HG03175 (cell line): ENCODE measurements around the gene BCL2L13.
A peak's percentile ranks its signal among the peaks of the same experiment; 100 is the strongest.
"Not testable (repeated sequence)": the region's sequence is repeated elsewhere in the genome, so short reads cannot be mapped to it uniquely, and the experiment has no call there.

Experiments used
- ATAC-seq: cut with Tn5 transposase; IDR thresholded peaks from one replicate; pipeline ENCODE4 v1.9.1; 2021; ENCODE audit warnings: mild to moderate bottlenecking, moderate library complexity; ENCODE audit not compliant: unreplicated experiment

The BCL2L13 gene

DNA sequence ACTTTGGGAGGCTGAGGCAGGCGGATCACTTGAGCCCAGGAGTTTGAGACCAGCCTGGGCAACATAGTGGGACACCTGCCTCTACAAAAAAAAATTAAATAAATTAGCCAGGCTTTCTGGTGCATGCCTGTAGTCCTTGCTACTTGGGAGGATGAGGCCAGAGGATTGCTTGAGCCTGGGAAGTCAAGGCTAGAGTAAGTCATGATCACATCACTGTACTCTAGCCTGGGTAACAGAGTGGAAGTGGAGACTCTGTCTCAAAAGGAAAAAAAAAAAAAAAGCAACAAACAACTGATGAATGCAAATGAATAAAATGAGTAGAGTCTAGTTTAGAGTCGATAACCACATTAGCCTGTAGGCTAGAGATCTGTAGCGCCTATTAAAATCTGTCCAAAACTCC, 3.9 kb upstream of the BCL2L13 start:
- ATAC-seq: no peak

GRCh38 chr22:17636850-17637249, 1.7 kb upstream of the BCL2L13 start:
- ATAC-seq: not testable (repeated sequence)

- ATAC-seq: no peak
Measured at GRCh38 chr22:17637490-17638181, 921 bp upstream of the BCL2L13 start.

DNA sequence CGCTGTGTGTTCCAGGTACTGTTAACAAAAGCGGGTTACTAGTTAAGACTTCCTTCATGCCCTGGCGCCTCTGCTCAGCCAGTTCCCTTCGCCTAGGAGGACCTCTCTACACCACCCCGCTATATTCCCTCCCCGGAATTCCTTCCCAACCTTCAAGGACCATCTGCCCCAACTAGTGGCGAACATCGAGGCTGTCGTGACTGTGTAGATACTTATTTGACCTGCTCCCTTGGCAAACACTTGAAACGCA, 450 bp upstream of the BCL2L13 start:
- peak; percentile 11 for ATAC-seq

GRCh38 chr22:17639247-17639741, 737 bp downstream of the BCL2L13 start:
- no peak for ATAC-seq

DNA sequence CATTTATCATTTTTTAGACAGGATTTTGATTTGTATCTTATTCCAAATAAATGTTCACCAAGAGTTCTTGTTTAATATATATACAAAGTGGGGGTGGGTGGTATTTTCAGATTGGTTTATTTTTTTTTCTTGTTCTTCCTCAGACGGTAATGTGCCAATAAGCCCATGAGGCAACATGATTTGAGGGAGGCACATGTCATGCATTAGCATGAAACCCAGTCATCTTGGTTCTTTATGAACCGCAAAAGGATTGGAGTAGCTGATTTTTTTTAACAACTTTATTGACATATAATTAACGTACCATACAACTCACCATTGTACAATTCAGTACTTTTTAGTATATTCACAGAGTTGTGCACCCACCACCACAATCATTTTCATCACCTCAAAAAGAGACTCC, 2.7 kb downstream of the BCL2L13 start:
- ATAC-seq: no peak

GRCh38 chr22:17642357-17642756, 3.8 kb downstream of the BCL2L13 start:
- ATAC-seq: not testable (repeated sequence)

GRCh38 chr22:17647452-17647851, 8.9 kb downstream of the BCL2L13 start:
- ATAC-seq: no peak

DNA sequence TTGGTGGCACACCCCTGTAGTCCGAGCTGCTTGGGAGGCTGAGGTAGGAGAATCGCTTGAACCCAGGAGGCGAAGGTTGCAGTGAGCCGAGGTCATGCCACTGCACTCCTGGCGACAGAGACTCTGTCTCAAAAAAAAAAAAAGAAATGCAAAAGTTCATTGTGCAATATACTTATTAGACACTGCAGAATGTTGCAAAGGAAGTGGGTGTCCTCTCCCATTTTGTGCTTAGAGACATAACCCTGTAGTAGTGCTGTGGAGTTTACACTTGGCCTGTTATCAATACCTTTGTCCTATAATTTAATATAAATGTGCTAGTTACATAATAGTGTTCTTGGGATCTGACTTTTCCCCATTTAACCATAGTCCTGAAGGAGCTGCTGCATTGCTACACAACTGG, 9.4 kb downstream of the BCL2L13 start:
- no peak for ATAC-seq

DNA sequence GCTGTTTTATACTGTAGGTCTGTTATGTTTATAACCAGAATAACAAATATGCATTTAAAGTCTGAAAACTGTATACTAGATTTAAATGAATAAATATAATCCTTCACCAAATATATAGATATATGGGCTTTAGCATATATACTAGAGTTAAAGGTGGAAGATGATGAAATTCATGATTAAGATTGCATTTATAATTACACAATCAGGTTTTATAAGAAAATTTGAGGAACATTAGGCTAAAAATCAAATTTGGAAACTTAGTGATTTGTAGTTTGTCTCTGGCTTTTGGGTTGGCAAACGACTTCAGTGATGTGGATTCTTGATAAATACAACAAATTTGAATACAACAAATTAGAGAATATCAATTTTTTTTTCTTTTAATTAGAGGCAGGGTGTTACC, 10.0 kb downstream of the BCL2L13 start:
- ATAC-seq: no peak

- no peak for ATAC-seq
Measured at GRCh38 chr22:17655289-17655688, 16.7 kb downstream of the BCL2L13 start.

GRCh38 chr22:17656870-17657395, 18.4 kb downstream of the BCL2L13 start:
- ATAC-seq: no peak

GRCh38 chr22:17664414-17665055, 26.0 kb downstream of the BCL2L13 start:
- no peak for ATAC-seq

DNA sequence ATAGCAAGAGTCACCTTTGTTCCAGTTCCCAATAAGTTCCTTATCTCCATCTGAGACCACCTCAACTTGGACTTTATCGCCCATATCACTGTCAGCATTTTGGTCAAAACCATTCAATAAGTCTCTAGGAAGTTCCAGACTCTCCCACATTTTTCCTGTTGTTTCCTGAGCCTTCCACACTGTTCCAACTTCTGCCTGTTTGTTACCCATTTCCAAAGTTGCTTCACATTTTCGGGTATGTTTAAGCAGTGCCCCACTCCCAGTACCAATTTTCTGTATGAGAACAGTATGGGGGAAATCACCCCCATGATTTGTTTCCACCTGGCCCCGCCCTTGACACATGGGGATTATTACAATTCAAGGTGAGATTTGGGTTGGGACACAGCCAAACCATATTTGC, 26.7 kb downstream of the BCL2L13 start:
- no peak for ATAC-seq

GRCh38 chr22:17665854-17666253, 27.3 kb downstream of the BCL2L13 start:
- ATAC-seq: no peak

DNA sequence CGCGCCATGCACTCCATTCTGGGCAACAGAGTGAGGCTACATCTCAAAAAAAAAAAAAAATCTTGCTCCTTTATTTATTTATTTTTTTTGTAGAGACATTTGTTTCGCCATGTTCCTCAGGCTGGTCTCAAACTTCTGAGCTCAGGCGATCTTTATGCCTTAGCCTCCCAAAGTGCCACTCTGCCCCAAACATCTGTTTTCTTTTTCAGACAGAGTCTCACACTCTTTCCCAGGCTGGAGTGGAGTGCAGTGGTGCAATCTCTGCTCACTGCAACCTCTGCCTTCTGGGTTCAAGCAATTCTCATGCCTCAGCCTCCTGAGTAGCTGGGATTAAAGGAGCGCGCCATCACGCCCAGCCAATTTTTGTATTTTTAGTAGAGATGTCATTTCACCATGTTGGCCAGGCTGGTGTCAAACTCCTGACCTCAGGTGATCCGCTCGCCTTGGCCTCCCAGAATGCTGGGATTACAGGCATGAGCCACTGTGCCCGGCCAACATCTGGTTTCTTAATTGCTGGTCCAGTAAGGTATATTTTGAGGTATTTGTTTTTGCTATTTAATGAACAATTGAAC, 33.0 kb downstream of the BCL2L13 start:
- ATAC-seq: not testable (repeated sequence)

DNA sequence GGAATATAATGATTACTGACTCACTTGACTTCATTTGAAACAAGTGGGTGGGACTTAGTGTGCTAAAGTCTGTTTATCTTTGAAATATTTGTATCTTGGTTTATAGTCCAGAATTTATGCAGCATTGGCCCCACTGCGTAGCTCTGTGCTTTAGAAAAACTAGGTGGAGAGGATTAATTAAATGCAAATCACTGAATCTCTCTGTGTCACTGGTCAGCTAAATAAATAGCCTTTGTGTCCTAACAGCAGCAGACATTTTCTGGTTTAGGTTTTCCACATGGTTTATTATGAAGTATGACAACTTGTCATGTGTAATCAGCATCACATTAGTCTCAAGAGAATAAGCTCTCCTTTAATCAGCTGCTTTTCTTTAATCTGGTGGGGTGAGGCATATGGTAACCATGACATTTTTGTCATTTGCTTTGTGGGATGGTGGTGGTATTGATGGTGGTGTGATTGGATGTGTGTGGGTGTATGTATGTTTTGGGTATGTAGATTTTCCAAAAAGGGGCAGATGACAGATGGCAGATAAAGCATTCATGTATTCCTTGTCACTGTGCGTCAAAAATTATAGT, 33.9 kb downstream of the BCL2L13 start:
- no peak for ATAC-seq

DNA sequence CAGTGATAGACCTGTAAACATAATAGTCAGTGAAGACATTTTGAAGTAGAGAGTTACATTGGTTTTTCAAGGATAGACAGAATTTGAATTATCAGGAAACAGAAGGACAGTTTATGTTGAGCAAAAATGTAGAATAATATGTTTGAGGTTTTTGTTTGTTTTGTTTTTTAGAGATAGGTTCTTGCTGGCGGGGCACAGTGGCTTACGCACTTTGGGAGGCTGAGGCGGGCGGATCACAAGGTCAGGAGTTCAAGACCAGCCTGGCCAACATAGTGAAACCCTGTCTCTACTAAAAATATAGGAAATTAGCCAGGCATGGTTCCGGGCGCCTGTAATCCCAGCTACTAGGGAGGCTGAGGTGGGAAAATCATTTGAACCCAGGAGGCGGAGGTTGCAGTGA, 35.6 kb downstream of the BCL2L13 start:
- no peak for ATAC-seq

GRCh38 chr22:17675584-17675983, 37.0 kb downstream of the BCL2L13 start:
- ATAC-seq: no peak

DNA sequence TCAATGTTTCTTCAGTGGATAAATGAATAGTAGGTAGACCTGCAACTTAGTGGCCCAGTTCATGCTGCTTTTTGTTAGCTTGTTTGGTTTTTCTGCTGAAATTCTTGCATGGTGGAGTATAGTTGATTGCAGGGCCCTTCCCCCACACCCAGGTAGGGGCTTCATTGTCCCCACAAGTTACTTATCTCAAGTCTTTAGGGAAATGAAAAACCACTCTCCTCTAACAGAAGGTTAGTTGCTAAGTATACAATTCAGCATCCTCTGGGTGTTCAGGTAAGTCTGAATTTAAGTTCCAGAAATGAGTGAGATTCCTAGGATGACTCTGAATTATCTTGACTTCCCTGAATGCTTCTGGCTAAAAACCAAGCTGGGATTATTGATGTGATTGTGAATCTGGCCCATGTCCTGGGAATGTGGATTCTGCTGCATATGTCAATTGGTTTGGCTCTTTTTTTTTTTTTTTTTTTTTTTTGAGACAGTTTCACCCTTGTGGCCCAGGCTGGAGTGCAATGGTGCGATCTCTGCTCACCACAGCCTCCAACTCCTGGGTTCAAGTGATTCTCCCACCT, 40.3 kb downstream of the BCL2L13 start:
- ATAC-seq: no peak

- ATAC-seq: no peak
Measured at GRCh38 chr22:17684245-17684644, 45.7 kb downstream of the BCL2L13 start.

GRCh38 chr22:17692841-17693240, 54.3 kb downstream of the BCL2L13 start:
- no peak for ATAC-seq
